Measurements from ENCODE around the gene PARD6A.

DNA sequence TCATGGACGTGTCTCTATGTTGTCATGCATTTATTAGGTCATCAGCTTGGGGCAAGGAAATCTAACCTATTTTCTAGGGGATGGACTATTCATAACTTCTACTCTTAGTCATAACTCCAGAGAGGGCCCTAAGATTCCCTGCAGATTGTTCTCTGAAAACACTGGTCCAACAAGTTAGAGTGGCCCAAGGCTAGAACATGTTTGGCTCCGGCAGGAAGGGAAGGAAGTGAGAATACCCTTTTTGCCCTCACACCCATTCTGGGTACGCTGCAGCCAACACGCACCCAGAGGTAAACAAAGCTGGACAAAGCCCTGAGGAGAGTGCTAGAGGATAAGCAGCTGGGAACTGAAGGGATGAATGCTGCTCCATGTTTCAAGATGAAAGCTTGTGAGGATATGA lies 15.8 kb downstream of the PARD6A start:
- no peak for TF ChIP-seq EZH2phosphoT487 (IDR thresholded peaks at IDR 0.05; ENCODE audit: insufficient read depth, low read depth)
- no peak for TF ChIP-seq EZH2 (IDR thresholded peaks at IDR 0.05; ENCODE audit: insufficient read depth, poor library complexity, severe bottlenecking)

Data from GM23248 (cell line).